CD4-positive, CD25-positive, alpha-beta regulatory T cell (primary cell): Measurements from ENCODE around the gene PLIN5. TPM values are rescaled to one million over a fixed set of nuclear protein-coding genes. Genes with fewer than 3 reads are reported as not detected.
A peak's percentile ranks its signal among the peaks of the same experiment; 100 is the strongest.

Source experiments
- ATAC-seq, 2 donors: fragments of 150-1000 bp; cut with Tn5 transposase; one replicate each; pipeline ENCODE4 v1.10.0; 2021; ENCODE audit warnings: low read depth in 2 of 2, moderate number of reproducible peaks in 2 of 2, moderate library complexity in 1 of 2
- DNase-seq, 3 donors: peaks; one replicate each; pipeline versions ENCODE4 v3.0.0 to v3.0.0-alpha.2; 2012 to 2022; ENCODE audit warnings: mixed read lengths in 1 of 3
- H3K27ac ChIP-seq: one replicate; pipeline ENCODE4 v1.7.0; 2013; ENCODE audit warnings: mild to moderate bottlenecking, low read length; ENCODE audit not compliant: insufficient read depth, poor library complexity, severe bottlenecking
- H3K27me3 ChIP-seq: one replicate; pipeline ENCODE4 v1.7.0; 2013; ENCODE audit warnings: low read length; ENCODE audit not compliant: control insufficient read depth, insufficient read depth
- H3K36me3 ChIP-seq: one replicate; pipeline ENCODE4 v1.7.0; 2013; ENCODE audit warnings: mild to moderate bottlenecking, low read length, moderate library complexity; ENCODE audit not compliant: control insufficient read depth, insufficient read depth
- H3K4me1 ChIP-seq: 2 replicates; pipeline ENCODE4 v1.7.0; 2013; ENCODE audit warnings: mild to moderate bottlenecking, low read length; ENCODE audit not compliant: insufficient read depth, control insufficient read depth, poor library complexity, severe bottlenecking
- H3K4me3 ChIP-seq: one replicate; pipeline ENCODE4 v1.7.0; 2013; ENCODE audit warnings: low read depth, mild to moderate bottlenecking, low read length, moderate library complexity
- H3K9me3 ChIP-seq, 2 experiments: 1 replicate in 1 of 2; 2 replicates in 1 of 2; pipeline ENCODE4 v1.7.0; 2013; ENCODE audit warnings: low read length in 2 of 2, mild to moderate bottlenecking in 1 of 2, moderate library complexity in 1 of 2; ENCODE audit not compliant: control insufficient read depth in 2 of 2
- H3K27ac Mint-ChIP-seq, 3 donors: one replicate each; pipeline ENCODE4 v1.8.0; 2020 to 2022; ENCODE audit warnings: mild to moderate bottlenecking in 3 of 3, mixed read lengths in 3 of 3, moderate library complexity in 2 of 3
- H3K27me3 Mint-ChIP-seq: one replicate; pipeline ENCODE4 v1.8.0; 2022; ENCODE audit warnings: mild to moderate bottlenecking, mixed read lengths
- H3K36me3 Mint-ChIP-seq: one replicate; pipeline ENCODE4 v1.8.0; 2020; ENCODE audit warnings: mixed read lengths
- H3K4me1 Mint-ChIP-seq, 4 donors: one replicate each; pipeline ENCODE4 v1.8.0; 2020 to 2022; ENCODE audit warnings: mixed read lengths in 4 of 4, mild to moderate bottlenecking in 1 of 4
- H3K4me3 Mint-ChIP-seq, 4 donors: one replicate each; pipeline ENCODE4 v1.8.0; 2020 to 2022; ENCODE audit warnings: mild to moderate bottlenecking in 4 of 4, mixed read lengths in 4 of 4, moderate library complexity in 3 of 4
- H3K9me3 Mint-ChIP-seq, 7 donors: one replicate each; pipeline ENCODE4 v1.8.0; 2020 to 2022; ENCODE audit warnings: mixed read lengths in 7 of 7, mild to moderate bottlenecking in 3 of 7, moderate library complexity in 2 of 7
- polyA plus RNA-seq, 4 donors: library from polyadenylated mRNA; unstranded; fragments of 300-500 nt; fragmentation: Illumina TruSeq; gene quantifications; one replicate each; pipeline ENCODE4 v1.2.3, GENCODE V29; 2021
- total RNA-seq: library from RNA; stranded (reverse); gene quantifications from one replicate; pipeline ENCODE4 v1.2.3, GENCODE V29; 2022

The PLIN5 gene
- total and polyA plus RNA-seq, 5 donors from 2014 or later, result 0.07 to 0.97 (median 0.25) TPM; not detected in 2

DNA sequence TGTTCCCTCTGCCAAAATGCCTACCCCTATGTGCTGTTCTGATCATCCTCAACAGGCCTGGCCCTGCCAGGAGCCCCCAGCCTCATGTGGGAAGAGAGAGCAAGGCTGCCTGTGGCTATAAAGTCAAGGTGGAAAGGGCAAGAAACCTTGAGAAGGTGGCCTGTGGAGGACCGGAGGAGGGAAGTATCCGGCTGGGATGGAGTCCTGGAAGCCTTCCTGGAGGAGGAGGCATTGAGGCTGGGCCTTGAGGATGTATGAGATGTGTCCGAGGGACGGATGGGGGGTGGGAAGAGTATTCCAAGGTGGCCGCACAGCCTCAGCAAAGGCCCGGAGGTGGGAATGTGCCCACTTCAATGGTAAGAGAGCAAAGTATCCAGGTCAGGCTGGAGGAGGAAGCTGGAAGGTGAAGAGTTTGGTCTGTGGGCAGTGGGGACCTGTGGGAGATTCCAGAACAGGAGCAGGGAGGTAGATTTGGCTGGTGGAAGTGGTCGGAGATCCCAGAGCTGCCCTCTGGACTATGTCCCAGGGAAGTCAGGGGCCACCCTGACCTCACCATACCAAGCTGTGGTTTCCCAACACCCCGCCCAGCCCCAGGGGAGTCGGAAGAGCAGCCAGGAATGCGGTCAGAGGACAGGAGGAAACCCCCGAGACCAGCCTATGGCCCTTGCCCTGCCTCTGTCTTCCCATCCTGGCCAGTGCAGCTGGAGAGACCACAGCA lies 13.7 kb downstream of the PLIN5 start:
- no peak overlapping the region for H3K27ac ChIP-seq
- no peak for ATAC-seq

DNA sequence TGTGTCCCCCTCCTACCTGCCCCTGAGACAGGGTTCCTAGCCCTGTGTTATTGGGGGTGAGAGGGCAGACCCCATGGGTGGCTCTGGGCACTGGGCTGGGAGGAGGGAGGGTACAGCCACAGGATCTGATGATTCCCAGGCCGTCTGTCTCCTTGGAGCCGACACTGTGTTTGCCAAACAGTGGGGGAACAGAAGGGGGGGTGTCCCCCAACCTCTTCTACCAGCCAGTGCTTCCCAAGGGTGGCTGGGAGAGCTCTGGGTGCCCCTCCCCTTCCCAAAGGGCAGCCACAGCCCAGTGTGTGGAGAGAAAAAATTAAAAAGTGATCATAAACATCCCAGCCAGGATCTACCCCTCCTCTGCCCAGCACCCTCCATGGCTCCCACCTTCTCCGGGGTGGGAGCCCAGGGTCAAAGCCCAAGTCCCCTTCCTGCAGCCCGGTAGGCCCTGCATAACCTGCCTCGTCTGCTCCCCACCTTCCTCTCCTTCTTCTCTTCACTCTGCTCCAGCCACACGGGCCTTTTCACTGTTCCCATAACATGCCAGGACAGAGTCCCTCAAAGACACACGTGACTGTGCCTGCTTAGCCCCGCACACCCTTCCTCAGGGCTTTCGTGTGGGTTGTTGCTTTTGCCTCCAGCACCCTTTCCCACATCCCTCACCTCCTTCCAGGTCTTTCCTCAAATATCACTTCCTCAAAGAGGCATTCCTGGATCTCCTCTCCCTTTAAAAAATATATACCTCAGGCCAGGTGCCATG lies 15.3 kb downstream of the PLIN5 start:
- H3K27me3 ChIP-seq, result no peaks in the 10 kb centered on the region
- no peak overlapping the region for H3K4me3 ChIP-seq
- H3K27me3 Mint-ChIP-seq, result peaks cover 23% of the 10 kb centered on the region
- H3K36me3 Mint-ChIP-seq, result no peaks in the 10 kb centered on the region
- H3K27ac ChIP-seq, result no peak overlapping the region
- no peak overlapping the region for H3K4me3 Mint-ChIP-seq
- peaks cover 0 to 1% (median 0%) of the 10 kb centered on the region in 7 donors for H3K9me3 Mint-ChIP-seq
- H3K4me1 Mint-ChIP-seq, result no peaks in the 10 kb centered on the region
- ATAC-seq (peak in 1 of 2 donors; percentile 18), DNase-seq (no peak)
- no peaks in the 10 kb centered on the region for H3K4me1 ChIP-seq
- H3K36me3 ChIP-seq, result no peaks in the 10 kb centered on the region
- H3K27ac Mint-ChIP-seq, result peak overlapping the region in 1 of 3 donors; percentile 76
- no peaks in the 10 kb centered on the region for H3K9me3 ChIP-seq

More for the DNA sequence above, 13.7 kb downstream of the PLIN5 start:
- H3K36me3 ChIP-seq, result no peaks in the 10 kb centered on the region
- H3K4me3 Mint-ChIP-seq, result peak overlapping the region in 1 of 4 donors; percentile 27
- peak overlapping the region in 1 of 3 donors; percentile 55 for H3K27ac Mint-ChIP-seq
- no peaks in the 10 kb centered on the region for H3K9me3 ChIP-seq
- peaks cover 18% of the 10 kb centered on the region for H3K27me3 Mint-ChIP-seq
- H3K9me3 Mint-ChIP-seq, result peaks cover 0 to 1% (median 0%) of the 10 kb centered on the region in 7 donors
- no peaks in the 10 kb centered on the region for H3K36me3 Mint-ChIP-seq
- no peaks in the 10 kb centered on the region for H3K4me1 Mint-ChIP-seq
- no peaks in the 10 kb centered on the region for H3K27me3 ChIP-seq
- no peak for DNase-seq
- no peaks in the 10 kb centered on the region for H3K4me1 ChIP-seq
- H3K4me3 ChIP-seq, result no peak overlapping the region

DNA sequence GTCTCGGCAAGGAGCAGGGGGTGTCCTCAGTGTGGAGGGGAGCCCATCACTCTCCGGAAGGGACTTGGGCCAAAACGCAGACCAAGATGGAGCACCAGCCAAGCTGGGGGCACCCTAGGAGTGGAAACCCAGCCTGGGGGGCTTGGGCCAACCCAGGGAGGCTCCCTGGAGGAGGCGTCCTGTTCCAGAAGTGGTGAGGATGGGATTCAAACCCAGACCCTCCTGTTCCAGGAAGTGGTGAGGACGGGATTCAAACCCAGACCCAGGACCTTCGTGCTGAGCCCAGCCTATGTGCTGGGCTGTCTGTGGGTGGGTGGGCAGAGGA lies 15.9 kb downstream of the PLIN5 start:
- Histone ChIP-seq H3K36me3 (no peaks in the 10 kb centered on the region), H3K4me3 (no peak overlapping the region), H3K27me3 (no peaks in the 10 kb centered on the region), H3K27ac (no peak overlapping the region), H3K4me1 (no peaks in the 10 kb centered on the region), H3K9me3 (no peaks in the 10 kb centered on the region)
- Mint-ChIP-seq H3K36me3 (no peaks in the 10 kb centered on the region), H3K4me3 (no peak overlapping the region), H3K27me3 (peaks cover 23% of the 10 kb centered on the region), H3K9me3 (peaks cover 0 to 1% (median 0%) of the 10 kb centered on the region in 7 donors), H3K4me1 (no peaks in the 10 kb centered on the region), H3K27ac (no peak overlapping the region)
- DNase-seq, result no peak
- ATAC-seq, result no peak

DNA sequence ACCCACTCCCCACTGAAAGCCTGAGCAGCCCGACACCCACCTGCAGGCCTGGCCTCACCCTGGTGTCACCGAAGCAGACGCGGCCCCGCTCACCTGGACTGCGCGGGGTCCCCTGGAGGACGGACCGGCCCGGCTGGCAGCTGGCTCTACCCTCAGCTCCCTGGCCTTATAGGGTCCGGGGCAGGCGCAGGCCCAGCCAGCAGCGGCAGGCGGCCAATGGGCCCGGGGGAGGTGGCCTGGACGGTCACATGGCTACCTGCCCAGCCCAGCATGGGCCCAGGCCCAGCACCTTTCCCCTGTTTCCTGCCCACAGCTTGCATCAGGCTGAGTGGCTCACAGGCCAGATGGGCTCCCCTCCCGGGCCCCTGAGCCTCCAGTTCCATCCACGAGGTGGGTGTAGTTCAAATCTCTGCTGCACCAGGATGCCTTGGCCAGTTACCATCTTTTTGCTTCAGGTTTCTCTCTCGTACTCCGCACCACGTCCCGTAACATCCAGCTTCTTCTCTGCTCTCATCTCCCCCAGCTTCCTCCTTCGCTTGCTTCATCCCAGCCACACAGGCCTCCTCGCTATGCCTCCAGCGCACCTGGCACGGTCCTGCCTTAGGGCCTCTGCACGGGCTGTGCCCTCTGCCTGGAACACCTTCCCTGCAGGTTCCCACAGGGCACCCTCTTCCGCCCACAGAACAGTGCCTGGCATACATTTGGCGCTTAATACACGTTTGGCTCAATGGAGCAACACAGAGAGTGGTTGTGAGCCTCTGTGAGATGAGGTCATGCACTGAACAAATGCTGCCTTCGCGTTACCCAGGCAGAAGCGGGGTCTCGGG lies 16.5 kb downstream of the PLIN5 start, which contains the start of gene PLIN4:
PLIN4 (minus strand) TSS at position 142 of the 827 bp plus-strand sequence. CDS start 214 bp downstream, outside the sequence.
- H3K4me1 Mint-ChIP-seq, result no peaks in the 10 kb centered on the region
- H3K27me3 ChIP-seq, result no peaks in the 10 kb centered on the region
- no peak within 1 kb of the TSS for H3K4me3 ChIP-seq
- H3K36me3 ChIP-seq, result no peaks in the 10 kb centered on the region
- H3K9me3 Mint-ChIP-seq, result peaks cover 0 to 1% (median 0%) of the 10 kb centered on the region in 7 donors
- no peaks in the 10 kb centered on the region for H3K36me3 Mint-ChIP-seq
- no peak within 1 kb of the TSS for H3K4me3 Mint-ChIP-seq
- H3K27ac Mint-ChIP-seq, result peak within 1 kb of the TSS in 1 of 3 donors; percentile 91
- H3K27me3 Mint-ChIP-seq, result peaks cover 23% of the 10 kb centered on the region
- H3K27ac ChIP-seq, result no peak within 1 kb of the TSS
- no peaks in the 10 kb centered on the region for H3K4me1 ChIP-seq
- no peaks in the 10 kb centered on the region for H3K9me3 ChIP-seq
- DNase-seq, result no peak
- ATAC-seq, result no peak

DNA sequence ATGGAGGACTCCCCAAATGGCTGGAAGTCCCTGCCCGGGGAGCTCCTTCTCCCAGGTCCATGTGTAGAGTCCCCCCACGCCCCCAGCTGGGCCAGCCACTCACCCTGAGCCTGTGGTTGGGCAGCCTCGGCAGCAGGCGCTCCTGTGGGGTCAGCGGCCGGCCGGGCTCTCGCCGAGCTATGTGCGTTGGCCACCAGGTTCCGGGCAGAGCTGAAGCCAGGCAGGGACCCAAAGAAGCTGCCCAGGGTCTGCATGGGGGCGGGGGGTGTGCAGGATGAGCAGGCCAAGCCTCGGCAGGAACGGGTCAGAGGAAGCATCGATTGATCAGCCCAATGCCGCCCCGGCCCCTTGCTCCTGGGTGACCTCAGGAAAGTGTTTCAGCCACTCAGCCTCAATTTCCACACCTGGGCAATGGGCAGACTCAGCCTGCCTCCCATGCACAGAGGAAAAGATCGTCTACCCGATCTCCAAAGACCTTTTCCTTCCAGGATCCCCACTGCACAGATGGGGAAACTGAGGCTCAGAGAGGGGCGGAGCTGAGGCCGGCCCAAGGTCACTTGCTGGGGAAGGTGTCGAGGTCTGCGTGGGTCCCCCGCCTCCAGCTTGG lies 17.5 kb downstream of the PLIN5 start:
- no peaks in the 10 kb centered on the region for H3K27me3 ChIP-seq
- H3K4me1 ChIP-seq, result no peaks in the 10 kb centered on the region
- no peaks in the 10 kb centered on the region for H3K36me3 Mint-ChIP-seq
- no peak overlapping the region for H3K27ac Mint-ChIP-seq
- H3K4me1 Mint-ChIP-seq, result no peaks in the 10 kb centered on the region
- no peaks in the 10 kb centered on the region for H3K36me3 ChIP-seq
- no peak overlapping the region for H3K27ac ChIP-seq
- H3K4me3 ChIP-seq, result no peak overlapping the region
- peaks cover 23% of the 10 kb centered on the region for H3K27me3 Mint-ChIP-seq
- no peak for DNase-seq
- no peak overlapping the region for H3K4me3 Mint-ChIP-seq
- no peaks in the 10 kb centered on the region for H3K9me3 ChIP-seq
- ATAC-seq, result no peak
- H3K9me3 Mint-ChIP-seq, result peaks cover 0 to 1% (median 0%) of the 10 kb centered on the region in 7 donors

DNA sequence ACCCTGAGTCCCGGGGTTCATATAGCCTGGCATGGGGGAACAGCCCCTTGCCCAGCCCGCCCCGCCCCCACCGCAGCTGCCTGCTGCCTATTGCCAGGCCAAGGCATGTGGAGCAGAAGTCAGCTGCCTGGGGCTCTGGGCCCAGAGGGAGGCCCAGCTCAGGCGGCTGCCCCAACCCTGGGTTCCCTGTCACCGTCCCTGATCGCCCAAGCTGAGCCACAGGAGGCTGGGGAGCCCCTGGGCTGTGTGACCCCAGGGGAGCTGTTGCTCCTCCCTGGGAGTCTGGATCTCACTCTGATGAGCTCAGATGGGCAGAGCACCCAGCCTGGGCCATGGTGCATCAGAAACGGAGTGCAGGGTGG lies 18.1 kb downstream of the PLIN5 start:
- ATAC-seq, result no peak
- Histone ChIP-seq H3K4me3 (no peak overlapping the region), H3K27me3 (no peaks in the 10 kb centered on the region), H3K9me3 (no peaks in the 10 kb centered on the region), H3K36me3 (no peaks in the 10 kb centered on the region), H3K4me1 (no peaks in the 10 kb centered on the region), H3K27ac (no peak overlapping the region)
- Mint-ChIP-seq H3K36me3 (no peaks in the 10 kb centered on the region), H3K9me3 (peaks cover 0 to 1% (median 0%) of the 10 kb centered on the region in 7 donors), H3K27ac (no peak overlapping the region), H3K27me3 (peaks cover 20% of the 10 kb centered on the region), H3K4me1 (no peaks in the 10 kb centered on the region), H3K4me3 (no peak overlapping the region)
- no peak for DNase-seq

DNA sequence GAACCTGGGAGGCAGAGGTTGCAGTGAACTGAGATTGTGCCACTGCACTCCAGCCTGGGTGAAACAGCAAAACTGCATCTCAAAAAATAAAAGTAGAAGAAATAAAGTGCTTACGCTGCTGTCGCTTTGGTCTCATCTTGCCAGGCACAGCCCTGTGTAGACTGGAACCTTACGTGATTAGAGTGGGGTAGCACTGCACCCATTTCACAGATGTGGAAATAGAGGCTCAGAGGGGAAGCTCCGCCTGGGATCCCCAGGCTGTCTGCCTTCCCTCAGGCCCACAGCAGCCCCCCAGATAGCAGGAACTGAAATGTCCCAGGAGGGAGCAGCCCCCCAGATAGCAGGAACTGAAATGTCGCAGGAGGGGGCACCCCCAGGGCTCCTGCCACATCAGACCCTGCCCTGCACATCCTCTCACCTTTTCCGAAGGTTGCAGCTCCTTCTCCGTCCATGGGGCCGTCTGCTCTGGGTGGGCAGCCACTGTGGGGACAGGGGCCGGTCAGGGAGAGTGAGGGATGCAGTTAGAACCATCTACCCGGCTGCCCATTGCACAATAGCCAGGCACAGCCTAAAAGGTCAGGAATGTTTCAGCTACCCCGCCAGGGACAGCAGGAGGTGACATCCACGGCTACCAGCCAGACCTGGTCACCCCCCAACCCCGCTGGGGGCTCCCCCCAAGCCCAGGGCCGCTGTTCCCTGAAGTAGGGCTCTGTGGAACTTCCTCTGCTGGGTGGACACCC lies 18.7 kb downstream of the PLIN5 start:
- no peaks in the 10 kb centered on the region for H3K9me3 ChIP-seq
- no peaks in the 10 kb centered on the region for H3K4me1 ChIP-seq
- Mint-ChIP-seq H3K27me3 (peaks cover 15% of the 10 kb centered on the region), H3K4me1 (no peaks in the 10 kb centered on the region), H3K9me3 (peaks cover 0 to 2% (median 0%) of the 10 kb centered on the region in 7 donors), H3K27ac (peak overlapping the region in 1 of 3 donors; percentile 20), H3K36me3 (no peaks in the 10 kb centered on the region), H3K4me3 (no peak overlapping the region)
- no peak overlapping the region for H3K4me3 ChIP-seq
- no peaks in the 10 kb centered on the region for H3K27me3 ChIP-seq
- DNase-seq (no peak), ATAC-seq (no peak)
- no peaks in the 10 kb centered on the region for H3K36me3 ChIP-seq
- H3K27ac ChIP-seq, result no peak overlapping the region
